ENCODE data around the gene TRAPPC3. TPM values are rescaled to one million over a fixed set of nuclear protein-coding genes. Genes with fewer than 3 reads are reported as not detected.

The TRAPPC3 gene
- total RNA-seq, 1 experiment from 2014 or later: 64.6 TPM

GRCh38 chr1:36151134-36151844 lies 2.0 kb upstream of the TRAPPC3 start:
- Histone ChIP-seq H2AFZ (ENCODE audit: low read depth, low read length, poor library complexity, severe bottlenecking) (peak overlapping the region; percentile 53), H3K9me3 (ENCODE audit: control insufficient read depth in 1 of 2, insufficient read depth in 1 of 2, low read depth in 1 of 2, low read length in 2 of 2) (no peaks in the 10 kb centered on the region), H3K27ac (ENCODE audit: low read depth, low read length) (peak overlapping the region; percentile 65), H3K9me2 (ENCODE audit: insufficient read depth) (no peaks in the 10 kb centered on the region), H3K27me3 (ENCODE audit: insufficient read depth, low read length) (no peaks in the 10 kb centered on the region), H3K9ac (ENCODE audit: low read length) (peak overlapping the region; percentile 91), H3K79me2 (ENCODE audit: insufficient read depth, low read length) (peaks cover 33% of the 10 kb centered on the region), H3K4me1 (ENCODE audit: control insufficient read depth in 1 of 2, insufficient read depth in 2 of 2, low read length in 2 of 2) (peaks cover 27 to 46% of the 10 kb centered on the region in 2 experiments), H3K4me2 (ENCODE audit: low read length) (peak overlapping the region; percentile 86), H3K36me3 (ENCODE audit: control insufficient read depth in 1 of 2, insufficient read depth in 2 of 2, low read length in 2 of 2) (no peaks in the 10 kb centered on the region), H3K4me3 (replicated peaks in 1 of 2; ENCODE audit: low read depth in 1 of 2, low read length in 2 of 2) (peak overlapping the region; percentile 11 to 75; a peak in 2 of 4 replicates), H4K20me1 (ENCODE audit: insufficient read depth) (no peaks in the 10 kb centered on the region)
- ATAC-seq (no peak), DNase-seq (ENCODE audit: low read depth, low spot score) (no peak)
- TF ChIP-seq POLR2AphosphoS5 (IDR thresholded peaks at IDR 0.05; ENCODE audit: low read depth, low read length): peak; percentile 19; the same call in 1 of the 2 replicates
- no peak for TF ChIP-seq CTCF (IDR thresholded peaks at IDR 0.05 in 2 of 3, conservative IDR thresholded peaks at IDR 0.05 in 1 of 3; ENCODE audit: borderline replicate concordance in 1 of 3, insufficient read depth in 1 of 3, low read depth in 2 of 3, low read length in 2 of 3)
- no TSS peak for BruUV-seq (replicated peaks)
- ChIA-PET RAD21 (ENCODE audit: low non-redundant PET in 1 of 2, low total read pairs in 2 of 2, uncharacterized antibody in 2 of 2, unreplicated experiment in 2 of 2) (interaction anchor here in 1 of 2 experiments (2.2 to 2.5 kb wide), 2 partner anchors 37 to 135 kb away, joined by 6 to 15 read pairs; no protein-coding TSS in a partner anchor), POLR2A (interaction anchor here (2.5 kb wide), 1 partner anchor 37 kb away, joined by 7 read pairs; no protein-coding TSS in a partner anchor), CTCF (interaction anchor here (1.7 to 3.5 kb wide), 4 partner anchors 10 to 134 kb away, joined by 7 to 37 read pairs (median 26); no protein-coding TSS in a partner anchor)
- intact Hi-C loops (cut with micrococcal nuclease): loop anchor here (5.0 to 10.0 kb wide), 2 partner anchors 234 to 271 kb away; partner anchors contain the start of gene STK40
